HepG2 (cell line): ENCODE data around the gene EFNA4. TPM values are rescaled to one million over a fixed set of nuclear protein-coding genes. Genes with fewer than 3 reads are reported as not detected.
A peak's percentile ranks its signal among the peaks of the same experiment; 100 is the strongest.

Source experiments
- CCDC6 ChIP-seq: sonication (generic); formaldehyde crosslinking; IDR thresholded peaks from 2 replicates; pipeline ENCODE4 v1.8.1; 2022; ENCODE audit warnings: mild to moderate bottlenecking, missing genetic modification reagents, moderate library complexity
- CHD2 ChIP-seq: IDR thresholded peaks from 2 replicates; pipeline ENCODE4 v1.6.1; 2011; ENCODE audit warnings: low read depth, low read length, improper control_type of control experiment
- ELF1 ChIP-seq: sonication (generic); formaldehyde crosslinking; IDR thresholded peaks from 2 replicates; pipeline ENCODE4 v1.4.0; 2020; ENCODE audit warnings: missing genetic modification reagents
- FOSL2 ChIP-seq: sonication (generic); formaldehyde crosslinking; IDR thresholded peaks from 2 replicates; pipeline ENCODE4 v1.4.0; 2020; ENCODE audit warnings: missing genetic modification reagents
- GABPA ChIP-seq, 2 experiments: IDR thresholded peaks; 2 replicates each; pipeline ENCODE4 v1.6.1; 2011 to 2016; ENCODE audit warnings: low read depth in 2 of 2, low read length in 1 of 2, missing biosample characterization in 1 of 2, missing genetic modification characterization in 1 of 2
- GLI4 ChIP-seq: sonication (generic); formaldehyde crosslinking; IDR thresholded peaks from 2 replicates; pipeline ENCODE4 v1.5.1; 2020; ENCODE audit warnings: missing genetic modification reagents, mild to moderate bottlenecking, moderate library complexity, borderline replicate concordance
- HDAC1 ChIP-seq: sonication (generic); formaldehyde crosslinking; IDR thresholded peaks from 2 replicates; pipeline ENCODE4 v1.5.1; 2020; ENCODE audit warnings: mild to moderate bottlenecking, missing genetic modification reagents
- HOXA3 ChIP-seq: sonication (generic); formaldehyde crosslinking; IDR thresholded peaks from 2 replicates; pipeline ENCODE4 v1.5.0; 2020; ENCODE audit warnings: missing genetic modification reagents
- JUN ChIP-seq: sonication (generic); formaldehyde crosslinking; IDR thresholded peaks from 2 replicates; pipeline ENCODE4 v1.4.0; 2020; ENCODE audit warnings: mild to moderate bottlenecking, missing genetic modification reagents
- KAT8 ChIP-seq: IDR thresholded peaks from 2 replicates; pipeline ENCODE4 v1.6.1; 2016; ENCODE audit warnings: missing genetic modification reagents, missing compliant biosample characterization
- MEIS2 ChIP-seq: sonication (generic); formaldehyde crosslinking; IDR thresholded peaks from 2 replicates; pipeline ENCODE4 v1.9.0; 2021; ENCODE audit warnings: mild to moderate bottlenecking, missing genetic modification reagents
- MXI1 ChIP-seq: IDR thresholded peaks from 3 replicates; pipeline ENCODE4 v1.6.1; 2012; ENCODE audit warnings: low read depth, low read length, inconsistent platforms, borderline replicate concordance
- NFYB ChIP-seq: sonication (generic); formaldehyde crosslinking; IDR thresholded peaks from 2 replicates; pipeline ENCODE4 v1.4.0; 2020; ENCODE audit warnings: missing genetic modification reagents
- RCOR2 ChIP-seq: IDR thresholded peaks from 2 replicates; pipeline ENCODE4 v1.6.1; 2016; ENCODE audit warnings: missing biosample characterization, missing genetic modification reagents
- SIN3A ChIP-seq: IDR thresholded peaks from 2 replicates; pipeline ENCODE4 v1.6.1; 2011; ENCODE audit warnings: low read depth, mild to moderate bottlenecking, control low read depth, low read length, borderline replicate concordance
- SMAD9 ChIP-seq: sonication (generic); formaldehyde crosslinking; IDR thresholded peaks from 2 replicates; pipeline ENCODE4 v1.5.1; 2020; ENCODE audit warnings: mild to moderate bottlenecking, missing genetic modification reagents
- SOX6 ChIP-seq, 2 experiments: fragments of 450-650 bp in 1 of 2; sonication (generic) in 1 of 2; formaldehyde crosslinking in 1 of 2; IDR thresholded peaks; 2 replicates each; pipeline versions ENCODE4 v1.4.0 to v1.6.1; 2017 to 2020; ENCODE audit warnings: antibody characterized with exemption in 1 of 2, mild to moderate bottlenecking in 1 of 2, missing genetic modification reagents in 1 of 2
- SP2 ChIP-seq: sonication (generic); formaldehyde crosslinking; IDR thresholded peaks from 2 replicates; pipeline ENCODE4 v1.5.1; 2020; ENCODE audit warnings: mild to moderate bottlenecking, missing genetic modification reagents
- TBX3 ChIP-seq: fragments of 450-650 bp; IDR thresholded peaks from 2 replicates; pipeline ENCODE4 v1.6.1; 2017; ENCODE audit warnings: antibody characterized with exemption, mild to moderate bottlenecking, inconsistent platforms, borderline replicate concordance
- TOPORS ChIP-seq: sonication (generic); formaldehyde crosslinking; IDR thresholded peaks from 2 replicates; pipeline ENCODE4 v1.8.0; 2023; ENCODE audit warnings: mild to moderate bottlenecking, missing genetic modification reagents
- ZBTB21 ChIP-seq: sonication (generic); formaldehyde crosslinking; IDR thresholded peaks from 2 replicates; pipeline ENCODE4 v1.4.0; 2020; ENCODE audit warnings: missing genetic modification reagents
- ZEB1 ChIP-seq: IDR thresholded peaks from 2 replicates; pipeline ENCODE4 v1.6.1; 2012; ENCODE audit warnings: mild to moderate bottlenecking, low read depth, inconsistent platforms; ENCODE audit not compliant: insufficient replicate concordance
- ZNF230 ChIP-seq: sonication (generic); formaldehyde crosslinking; IDR thresholded peaks from 2 replicates; pipeline ENCODE4 v1.4.0; 2020; ENCODE audit warnings: mild to moderate bottlenecking, missing genetic modification reagents
- ZNF234 ChIP-seq: sonication (generic); formaldehyde crosslinking; conservative IDR thresholded peaks from 2 replicates; pipeline ENCODE4 v1.5.1; 2020; ENCODE audit warnings: mild to moderate bottlenecking, missing genetic modification reagents
- ZNF556 ChIP-seq: sonication (generic); formaldehyde crosslinking; IDR thresholded peaks from 2 replicates; pipeline ENCODE4 v1.4.0; 2020; ENCODE audit warnings: mild to moderate bottlenecking, missing genetic modification reagents, borderline replicate concordance
- ZNF598 ChIP-seq: sonication (generic); formaldehyde crosslinking; IDR thresholded peaks from 2 replicates; pipeline ENCODE4 v1.5.1; 2020; ENCODE audit warnings: mild to moderate bottlenecking, missing genetic modification reagents, borderline replicate concordance
- ZNF7 ChIP-seq: IDR thresholded peaks from 2 replicates; pipeline ENCODE4 v1.6.1; 2016; ENCODE audit warnings: missing biosample characterization, missing genetic modification reagents
- ZNF841 ChIP-seq: sonication (generic); formaldehyde crosslinking; IDR thresholded peaks from 2 replicates; pipeline ENCODE4 v1.8.1; 2023; ENCODE audit warnings: missing genetic modification reagents, borderline replicate concordance
- polyA plus RNA-seq, 8 experiments: library from polyadenylated mRNA; depleted of rRNA in 3 of 8; stranded (reverse) in 7 of 8; unstranded in 1 of 8; fragments of >200 nt; fragmentation: Illumina TruSeq in 4 of 8; extraction: Trizol in 4 of 8; gene quantifications; 2 replicates each; pipeline versions ENCODE4 v1.2.1 to v1.2.3, GENCODE V29; 2011 to 2016; ENCODE audit warnings: low read depth in 4 of 8, missing spikeins in 1 of 8, mixed read lengths in 1 of 8; ENCODE audit not compliant: insufficient read depth in 1 of 8
- total RNA-seq, 5 experiments: library from RNA; depleted of rRNA; stranded (reverse); fragments of >200 nt; fragmentation: Illumina TruSeq; extraction: Trizol; gene quantifications; 2 replicates each; pipeline ENCODE4 v1.2.3, GENCODE V29; 2016; ENCODE audit warnings: low read depth in 1 of 5
- TF ChIP-seq, protein P1 (sequence below): sonication (generic); formaldehyde crosslinking; IDR thresholded peaks from 2 replicates; pipeline ENCODE4 v1.8.1; 2023; ENCODE audit warnings: missing genetic modification reagents, inconsistent platforms, borderline replicate concordance
- TF ChIP-seq, protein P2 (sequence below): sonication (generic); formaldehyde crosslinking; IDR thresholded peaks from 2 replicates; pipeline ENCODE4 v1.8.0; 2022; ENCODE audit warnings: mild to moderate bottlenecking, missing genetic modification reagents
- TF ChIP-seq, protein P3 (sequence below): sonication (generic); formaldehyde crosslinking; IDR thresholded peaks from 2 replicates; pipeline ENCODE4 v1.8.0; 2022; ENCODE audit warnings: missing genetic modification reagents, mild to moderate bottlenecking, inconsistent platforms, borderline replicate concordance

Gene EFNA4
- total and polyA plus RNA-seq, 2 of the 13 experiments (the other 11 are each of a cell fraction or from before 2014, with no cell fraction given) = 12.0 to 17.2 TPM

DNA sequence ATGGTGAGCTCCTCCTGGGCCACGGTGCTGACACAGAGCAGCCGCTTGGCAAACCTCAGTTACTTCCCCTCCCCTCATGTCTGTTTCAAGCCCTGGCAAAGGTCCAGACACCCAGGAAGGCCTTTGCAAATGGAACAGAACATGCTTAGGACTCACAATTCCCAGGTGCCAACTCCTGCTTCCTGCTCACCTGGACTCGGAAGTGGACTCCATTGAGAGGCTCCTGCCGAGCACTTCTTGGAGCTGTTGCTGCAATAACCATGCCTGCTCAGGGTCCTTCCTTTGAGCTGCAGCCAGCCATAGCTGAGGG is 40.7 kb upstream of the EFNA4 start (continued):
- TF ChIP-seq ZNF7 (CRISPR knock-in tag) (no peak), ZNF556 (no peak), SIN3A (no peak), RCOR2 (CRISPR knock-in tag) (no peak), ZNF841 (CRISPR knock-in tag) (no peak), HDAC1 (CRISPR knock-in tag) (0 out of 2 replicates have a peak, but pooled peaks have one; percentile 21), ZNF230 (no peak), SMAD9 (CRISPR knock-in tag) (no peak), KAT8 (no peak), NFYB (no peak), MXI1 (no peak), TBX3 (no peak), CCDC6 (no peak), GLI4 (CRISPR knock-in tag) (no peak), CHD2 (no peak), MEIS2 (CRISPR knock-in tag) (no peak), HOXA3 (CRISPR knock-in tag) (no peak), ZEB1 (peak; percentile 84), JUN (CRISPR knock-in tag) (no peak), ZNF598 (CRISPR knock-in tag) (no peak), ZBTB21 (CRISPR knock-in tag) (no peak), FOSL2 (CRISPR knock-in tag) (no peak), ZNF234 (CRISPR knock-in tag) (no peak), SOX6 (IDR thresholded peaks at IDR 0.05) (no peak), SOX6 (CRISPR knock-in tag; IDR thresholded peaks at IDR 0.05) (peak; percentile 30), ELF1 (peak; percentile 42; the same call in 1 of the 2 replicates), GABPA (IDR thresholded peaks at IDR 0.05; ENCODE audit: low read depth, low read length) (no peak), GABPA (CRISPR knock-in tag; IDR thresholded peaks at IDR 0.05; ENCODE audit: low read depth) (no peak), TOPORS (CRISPR knock-in tag) (no peak), SP2 (CRISPR knock-in tag) (no peak)
- TF ChIP-seq, protein P1, sequence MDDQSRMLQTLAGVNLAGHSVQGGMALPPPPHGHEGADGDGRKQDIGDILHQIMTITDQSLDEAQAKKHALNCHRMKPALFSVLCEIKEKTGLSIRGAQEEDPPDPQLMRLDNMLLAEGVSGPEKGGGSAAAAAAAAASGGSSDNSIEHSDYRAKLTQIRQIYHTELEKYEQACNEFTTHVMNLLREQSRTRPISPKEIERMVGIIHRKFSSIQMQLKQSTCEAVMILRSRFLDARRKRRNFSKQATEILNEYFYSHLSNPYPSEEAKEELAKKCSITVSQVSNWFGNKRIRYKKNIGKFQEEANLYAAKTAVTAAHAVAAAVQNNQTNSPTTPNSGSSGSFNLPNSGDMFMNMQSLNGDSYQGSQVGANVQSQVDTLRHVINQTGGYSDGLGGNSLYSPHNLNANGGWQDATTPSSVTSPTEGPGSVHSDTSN (CRISPR knock-in tag) = no peak
- TF ChIP-seq, protein P2, sequence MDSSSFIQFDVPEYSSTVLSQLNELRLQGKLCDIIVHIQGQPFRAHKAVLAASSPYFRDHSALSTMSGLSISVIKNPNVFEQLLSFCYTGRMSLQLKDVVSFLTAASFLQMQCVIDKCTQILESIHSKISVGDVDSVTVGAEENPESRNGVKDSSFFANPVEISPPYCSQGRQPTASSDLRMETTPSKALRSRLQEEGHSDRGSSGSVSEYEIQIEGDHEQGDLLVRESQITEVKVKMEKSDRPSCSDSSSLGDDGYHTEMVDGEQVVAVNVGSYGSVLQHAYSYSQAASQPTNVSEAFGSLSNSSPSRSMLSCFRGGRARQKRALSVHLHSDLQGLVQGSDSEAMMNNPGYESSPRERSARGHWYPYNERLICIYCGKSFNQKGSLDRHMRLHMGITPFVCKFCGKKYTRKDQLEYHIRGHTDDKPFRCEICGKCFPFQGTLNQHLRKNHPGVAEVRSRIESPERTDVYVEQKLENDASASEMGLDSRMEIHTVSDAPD (CRISPR knock-in tag) = no peak
- TF ChIP-seq, protein P3, sequence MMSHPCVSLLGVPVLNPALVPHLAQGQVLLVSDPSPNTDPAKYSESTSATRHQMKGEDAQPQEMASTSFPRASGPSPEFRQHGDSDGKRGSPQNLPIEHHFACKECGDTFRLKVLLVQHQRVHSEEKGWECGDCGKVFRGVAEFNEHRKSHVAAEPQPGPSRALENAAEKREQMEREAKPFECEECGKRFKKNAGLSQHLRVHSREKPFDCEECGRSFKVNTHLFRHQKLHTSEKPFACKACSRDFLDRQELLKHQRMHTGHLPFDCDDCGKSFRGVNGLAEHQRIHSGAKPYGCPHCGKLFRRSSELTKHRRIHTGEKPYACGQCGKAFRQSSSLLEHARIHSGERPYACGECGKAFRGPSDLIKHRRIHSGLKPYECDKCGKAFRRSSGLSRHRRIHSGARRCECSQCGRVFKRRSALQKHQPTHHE = no peak
